Trophoblast cell (in vitro differentiated cells and primary cell): ENCODE data around the gene SPACA5B.
"Not testable (repeated sequence)": the region's sequence is repeated elsewhere in the genome, so short reads cannot be mapped to it uniquely, and the experiment has no call there.

Experiments
- DNase-seq, 2 donors: peaks; one replicate each; pipeline ENCODE4 v3.0.0-alpha.2; 2016
- H2AFZ ChIP-seq: 2 replicates; pipeline ENCODE4 v1.6.1; 2013; ENCODE audit warnings: low read length, moderate library complexity, mild to moderate bottlenecking; ENCODE audit not compliant: insufficient read depth, poor library complexity
- H2AK5ac ChIP-seq: 2 replicates; pipeline ENCODE4 v1.6.1; 2013; ENCODE audit warnings: mild to moderate bottlenecking, low read length
- H2BK120ac ChIP-seq: 2 replicates; pipeline ENCODE4 v1.6.1; 2013; ENCODE audit warnings: low read length, mild to moderate bottlenecking, moderate library complexity; ENCODE audit not compliant: insufficient read depth, poor library complexity
- H2BK12ac ChIP-seq: 2 replicates; pipeline ENCODE4 v1.6.1; 2013; ENCODE audit warnings: mild to moderate bottlenecking, low read length, moderate library complexity
- H2BK5ac ChIP-seq: 2 replicates; pipeline ENCODE4 v1.6.1; 2013; ENCODE audit warnings: low read length, low read depth, moderate library complexity, mild to moderate bottlenecking; ENCODE audit not compliant: poor library complexity
- H3K14ac ChIP-seq: 2 replicates; pipeline ENCODE4 v1.6.1; 2013; ENCODE audit warnings: mild to moderate bottlenecking, low read length
- H3K18ac ChIP-seq: 2 replicates; pipeline ENCODE4 v1.6.1; 2013; ENCODE audit warnings: mild to moderate bottlenecking, low read length
- H3K23ac ChIP-seq: 2 replicates; pipeline ENCODE4 v1.6.1; 2013; ENCODE audit warnings: low read length
- H3K27ac ChIP-seq: 2 replicates; pipeline ENCODE4 v1.5.1; 2013; ENCODE audit warnings: low read depth, mild to moderate bottlenecking, inconsistent platforms, low read length, moderate library complexity
- H3K27me3 ChIP-seq: 2 replicates; pipeline ENCODE4 v1.6.1; 2013; ENCODE audit warnings: inconsistent platforms, mild to moderate bottlenecking, low read length, moderate library complexity; ENCODE audit not compliant: insufficient read depth
- H3K36me3 ChIP-seq, 2 experiments: 1 replicate in 1 of 2; 2 replicates in 1 of 2; pipeline ENCODE4 v1.6.1; 2013; ENCODE audit warnings: low read length in 2 of 2, mild to moderate bottlenecking in 2 of 2, moderate library complexity in 1 of 2; ENCODE audit not compliant: insufficient read depth in 2 of 2, control insufficient read depth in 1 of 2
- H3K4ac ChIP-seq: 2 replicates; pipeline ENCODE4 v1.6.1; 2013; ENCODE audit warnings: low read depth, mild to moderate bottlenecking, low read length, moderate library complexity
- H3K4me1 ChIP-seq, 2 experiments: 1 replicate in 1 of 2; 2 replicates in 1 of 2; pipeline ENCODE4 v1.6.1; 2013; ENCODE audit warnings: low read length in 2 of 2, mild to moderate bottlenecking in 2 of 2, moderate library complexity in 1 of 2; ENCODE audit not compliant: insufficient read depth in 2 of 2, control insufficient read depth in 1 of 2
- H3K4me2 ChIP-seq: 2 replicates; pipeline ENCODE4 v1.6.1; 2013; ENCODE audit warnings: inconsistent platforms, mild to moderate bottlenecking, low read length, moderate library complexity
- H3K4me3 ChIP-seq: 2 replicates; pipeline ENCODE4 v1.5.1; 2013; ENCODE audit warnings: mild to moderate bottlenecking, low read depth, low read length, inconsistent platforms
- H3K79me1 ChIP-seq: one replicate; pipeline ENCODE4 v1.6.1; 2013; ENCODE audit warnings: low read length
- H3K79me2 ChIP-seq: 2 replicates; pipeline ENCODE4 v1.6.1; 2013; ENCODE audit warnings: low read length, mild to moderate bottlenecking; ENCODE audit not compliant: control insufficient read depth, insufficient read depth, poor library complexity
- H3K9ac ChIP-seq: 2 replicates; pipeline ENCODE4 v1.6.1; 2013; ENCODE audit warnings: mild to moderate bottlenecking, low read length
- H3K9me3 ChIP-seq: 2 replicates; pipeline ENCODE4 v1.6.1; 2013; ENCODE audit warnings: low read depth, mild to moderate bottlenecking, control low read depth, inconsistent platforms, low read length; ENCODE audit not compliant: insufficient read depth
- H4K12ac ChIP-seq: 2 replicates; pipeline ENCODE4 v1.6.1; 2013; ENCODE audit warnings: low read depth, mild to moderate bottlenecking, low read length, moderate library complexity
- H4K8ac ChIP-seq: 2 replicates; pipeline ENCODE4 v1.6.1; 2013; ENCODE audit warnings: low read depth, mild to moderate bottlenecking, low read length, moderate library complexity
- H4K91ac ChIP-seq: one replicate; pipeline ENCODE4 v1.6.1; 2013; ENCODE audit warnings: low read depth, mild to moderate bottlenecking, low read length, moderate library complexity
- WGBS: extraction: QIAGEN DNeasy Blood & Tissue Kit; methylation state at CpG from one replicate; pipeline ENCODE4 v1.1.7; 2013; ENCODE audit warnings: missing lambda C conversion rate; ENCODE audit not compliant: insufficient read length, insufficient coverage; ENCODE audit errors: extremely low coverage; 5-methylcytosine and 5-hydroxymethylcytosine counted together

Gene SPACA5B

GRCh38 chrX:48156014-48156413, 25.6 kb downstream of the SPACA5B start:
- Histone ChIP-seq H3K14ac (no peak overlapping the region), H2AK5ac (no peak overlapping the region), H3K27me3 (no peaks in the 10 kb centered on the region), H3K9me3 (no peaks in the 10 kb centered on the region), H3K9ac (no peak overlapping the region), H3K23ac (no peak overlapping the region), H4K12ac (no peak overlapping the region), H3K79me1 (no peaks in the 10 kb centered on the region), H3K36me3 (no peaks in the 10 kb centered on the region), H2BK5ac (no peak overlapping the region), H3K4ac (no peak overlapping the region), H3K4me3 (no peak overlapping the region), H2BK120ac (no peak overlapping the region), H4K91ac (no peak overlapping the region), H2BK12ac (no peak overlapping the region), H3K79me2 (no peaks in the 10 kb centered on the region), H3K27ac (no peak overlapping the region), H3K18ac (no peak overlapping the region), H3K4me1 (no peaks in the 10 kb centered on the region), H2AFZ (no peak overlapping the region), H3K4me2 (no peak overlapping the region), H4K8ac (no peak overlapping the region)
- WGBS, result no CpG with 5 or more reads among the region's 12 CpGs
- DNase-seq, result no peak

DNA sequence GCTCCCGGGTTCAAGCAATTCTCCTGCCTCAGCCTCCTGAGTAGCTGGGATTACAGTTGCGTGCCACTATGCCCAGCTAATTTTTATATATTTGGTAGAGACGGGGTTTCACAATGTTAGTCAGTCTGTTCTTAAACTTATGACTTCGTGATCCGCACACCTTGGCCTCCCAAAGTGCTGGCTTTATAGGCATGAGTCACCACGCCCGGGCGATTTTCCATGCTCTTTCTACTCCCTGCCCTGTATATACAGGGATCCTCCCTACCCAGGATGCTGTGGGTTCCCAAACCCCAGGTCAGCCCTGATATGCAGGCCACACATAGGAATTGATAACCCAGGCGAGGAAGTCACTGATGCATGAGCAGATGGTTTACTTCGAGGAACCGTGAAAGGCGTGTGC, 34.8 kb downstream of the SPACA5B start:
- H3K4me3 ChIP-seq, result no peak overlapping the region

DNA sequence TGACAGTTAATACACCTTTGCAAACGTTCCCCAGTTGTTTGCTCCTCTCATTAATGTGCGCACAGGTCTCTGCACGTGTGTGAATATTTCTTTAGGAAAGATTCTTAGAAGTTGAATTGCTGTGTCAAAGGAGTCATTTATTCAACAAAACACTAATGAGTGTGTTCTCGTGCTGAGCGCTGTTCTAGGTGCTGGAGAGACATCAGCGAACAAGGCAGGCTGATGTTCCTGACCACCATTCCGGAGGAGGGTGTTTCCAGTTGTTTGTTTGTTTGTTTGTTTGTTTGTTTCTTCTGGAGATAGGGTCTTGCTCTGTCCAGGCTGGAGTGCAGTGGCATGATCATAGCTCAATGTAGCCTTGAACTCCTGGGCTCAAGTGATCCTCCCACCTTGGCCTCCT, 35.9 kb downstream of the SPACA5B start:
- H3K4me2 ChIP-seq, H3K4me3 ChIP-seq, H3K4me1 ChIP-seq, DNase-seq, H3K23ac ChIP-seq, H3K14ac ChIP-seq, H2BK5ac ChIP-seq, H4K91ac ChIP-seq, H2BK12ac ChIP-seq, H3K79me2 ChIP-seq, H3K9ac ChIP-seq, H2AK5ac ChIP-seq, H2AFZ ChIP-seq, H3K36me3 ChIP-seq, H3K27me3 ChIP-seq, H3K79me1 ChIP-seq, H4K12ac ChIP-seq, H3K27ac ChIP-seq, H2BK120ac ChIP-seq, H4K8ac ChIP-seq, H3K4ac ChIP-seq, H3K18ac ChIP-seq, H3K9me3 ChIP-seq: not testable (repeated sequence)
- WGBS, result no CpG with 5 or more reads among the region's 7 CpGs

More for the DNA sequence above, 34.8 kb downstream of the SPACA5B start:
- Histone ChIP-seq H3K4ac (no peak overlapping the region), H3K14ac (no peak overlapping the region), H4K8ac (no peak overlapping the region), H3K79me1 (no peaks in the 10 kb centered on the region), H3K9ac (no peak overlapping the region), H3K9me3 (no peaks in the 10 kb centered on the region), H3K36me3 (no peaks in the 10 kb centered on the region), H3K27ac (no peak overlapping the region), H3K27me3 (no peaks in the 10 kb centered on the region), H4K12ac (no peak overlapping the region), H2AFZ (no peak overlapping the region), H3K4me1 (no peaks in the 10 kb centered on the region), H3K79me2 (no peaks in the 10 kb centered on the region), H3K23ac (no peak overlapping the region), H2BK5ac (no peak overlapping the region), H3K4me2 (no peak overlapping the region), H3K18ac (no peak overlapping the region), H2BK12ac (no peak overlapping the region), H4K91ac (no peak overlapping the region), H2AK5ac (no peak overlapping the region), H2BK120ac (no peak overlapping the region)
- DNase-seq, result no peak
- WGBS, result no CpG with 5 or more reads among the region's 12 CpGs

GRCh38 chrX:48179691-48180090, 49.3 kb downstream of the SPACA5B start:
- Histone ChIP-seq H3K23ac (no peak overlapping the region), H2BK120ac (no peak overlapping the region), H3K79me1 (no peaks in the 10 kb centered on the region), H3K36me3 (no peaks in the 10 kb centered on the region), H3K9me3 (no peaks in the 10 kb centered on the region), H3K27ac (no peak overlapping the region), H2AK5ac (no peak overlapping the region), H4K12ac (peak overlapping the region; percentile 30), H3K4ac (no peak overlapping the region), H3K18ac (no peak overlapping the region), H2BK12ac (no peak overlapping the region), H3K4me3 (no peak overlapping the region), H3K79me2 (no peaks in the 10 kb centered on the region), H2BK5ac (no peak overlapping the region), H3K27me3 (no peaks in the 10 kb centered on the region), H2AFZ (no peak overlapping the region), H3K9ac (no peak overlapping the region), H3K4me1 (no peaks in the 10 kb centered on the region), H4K91ac (no peak overlapping the region), H3K14ac (no peak overlapping the region), H3K4me2 (no peak overlapping the region), H4K8ac (no peak overlapping the region)
- no peak for DNase-seq
- no CpG with 5 or more reads among the region's 4 CpGs for WGBS
